ENCODE measurements around the gene PRKAB2. TPM values are rescaled to one million over a fixed set of nuclear protein-coding genes. Genes with fewer than 3 reads are reported as not detected.
"Not testable (repeated sequence)": the region's sequence is repeated elsewhere in the genome, so short reads cannot be mapped to it uniquely, and the experiment has no call there.

The PRKAB2 gene
- total RNA-seq, 2 donors from 2014 or later, result 26.1 to 26.5 TPM

- DNase-seq (ENCODE audit: low spot score), result no peak
- intact Hi-C loops (cut with DNase I), result no loop called here
These were observed 17.2 kb upstream of the PRKAB2 start for GRCh38 chr1:147189514-147189913.

DNA sequence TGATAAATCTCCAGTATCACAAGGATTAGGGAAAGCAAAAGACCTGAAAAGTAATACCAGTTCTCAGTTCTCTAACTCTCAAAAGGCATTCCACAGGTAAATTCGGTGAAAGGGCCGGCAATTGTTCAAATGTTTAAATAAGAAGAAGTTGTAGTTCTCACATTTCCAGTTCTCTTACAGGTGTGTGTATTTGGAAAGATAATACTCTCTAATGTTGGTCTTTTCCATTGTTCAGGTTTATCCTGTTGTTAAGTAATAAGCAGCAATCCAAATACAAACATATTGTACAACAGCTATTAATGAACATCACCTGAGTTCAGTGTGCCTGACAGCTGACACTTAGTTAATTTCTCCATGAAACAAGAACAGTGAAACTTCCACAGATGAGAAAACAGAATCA lies 13.2 kb upstream of the PRKAB2 start:
- intact Hi-C loops (cut with DNase I), result no loop called here
- no peak for DNase-seq (ENCODE audit: low spot score)

DNA sequence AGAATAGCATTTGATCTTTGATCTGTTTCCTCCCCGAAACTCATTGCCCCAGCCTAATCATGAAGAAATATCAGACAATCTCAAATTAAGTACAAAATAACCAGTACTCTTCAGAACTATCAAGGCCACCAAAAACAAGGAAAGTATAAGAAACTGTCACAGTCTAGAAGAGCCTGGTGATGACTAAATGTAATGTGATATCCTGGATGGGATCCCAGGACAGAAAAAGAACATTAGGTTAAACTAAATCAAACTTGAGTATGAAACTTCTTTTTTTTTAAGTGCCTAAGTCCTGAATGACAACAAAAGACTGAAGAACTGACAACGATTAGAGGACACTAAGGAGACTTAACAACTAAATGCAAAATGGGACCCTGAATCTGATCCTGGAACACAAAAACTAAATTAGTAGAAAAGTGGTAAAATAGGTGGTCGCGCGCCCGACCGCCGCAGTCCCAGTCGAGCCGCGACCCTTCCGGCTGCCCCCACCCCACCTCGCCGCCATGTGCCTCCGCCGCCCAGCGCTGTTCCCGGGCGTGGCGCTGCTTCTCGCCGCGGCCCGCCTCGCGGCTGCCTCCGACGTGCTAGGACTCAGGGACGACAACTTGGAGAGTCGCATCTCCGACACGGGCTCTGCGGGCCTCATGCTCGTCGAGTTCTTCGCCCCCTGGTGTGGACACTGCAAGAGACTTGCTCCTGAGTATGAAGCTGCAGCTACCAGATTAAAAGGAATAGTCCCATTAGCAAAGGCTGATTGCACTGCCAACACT lies 5.5 kb upstream of the PRKAB2 start:
- intact Hi-C loops (cut with DNase I), result no loop called here

DNA sequence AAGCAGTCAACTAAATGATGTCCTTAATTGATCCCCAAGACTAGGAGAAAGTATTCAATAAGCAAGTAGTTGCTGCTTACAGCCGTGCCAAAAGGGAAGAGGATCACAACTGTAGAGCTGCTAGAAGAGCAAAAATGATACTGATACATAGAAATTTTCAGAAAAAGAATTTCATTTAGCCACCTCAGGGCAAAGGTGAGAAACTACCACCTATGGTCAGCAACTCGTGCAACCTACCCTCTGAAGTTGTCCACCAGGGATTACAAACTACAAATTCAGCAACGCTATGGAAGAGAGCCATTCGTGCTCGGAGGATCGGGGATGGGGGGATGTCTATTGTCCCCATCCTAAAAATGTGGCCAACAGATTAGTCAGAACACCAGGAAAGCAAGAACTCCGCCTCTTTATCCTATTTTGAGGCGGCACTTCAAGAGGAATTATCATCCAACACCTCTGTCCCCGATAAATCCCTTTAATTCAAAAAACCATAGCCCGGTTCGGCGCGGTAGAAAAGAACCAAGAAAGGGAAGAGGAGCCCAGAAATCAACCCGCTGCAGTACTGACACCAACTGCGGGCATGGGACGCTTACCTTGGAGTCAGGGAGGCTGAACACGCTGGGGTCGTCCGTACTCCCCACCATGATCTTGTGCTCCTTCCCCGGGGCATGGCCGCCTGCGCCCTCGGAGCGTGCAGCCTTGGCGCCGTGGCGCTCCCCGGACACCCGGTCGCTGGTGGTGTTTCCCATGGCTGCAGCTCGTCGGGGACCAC lies 687 bp downstream of the PRKAB2 start:
- DNase-seq (ENCODE audit: low spot score), result no peak

More for the DNA sequence above, 5.5 kb upstream of the PRKAB2 start:
- no peak for DNase-seq (ENCODE audit: low spot score)

GRCh38 chr1:147169840-147170674 lies 2.2 kb downstream of the PRKAB2 start:
- intact Hi-C loops (cut with DNase I), result loop anchor here in 1 of 2 donors (5.0 kb wide), 1 partner anchor 72 kb away; the partner anchor contains the start of gene CHD1L
- DNase-seq (ENCODE audit: low spot score), result no peak

More for the DNA sequence above, 687 bp downstream of the PRKAB2 start:
- intact Hi-C loops (cut with DNase I), result loop anchor here (2.0 to 5.0 kb wide), 2 partner anchors 71 kb away; partner anchors contain the start of gene CHD1L (in 2 of the 2)

GRCh38 chr1:147169171-147169570 lies 3.1 kb downstream of the PRKAB2 start:
- DNase-seq (ENCODE audit: low spot score), result no peak
- intact Hi-C loops (cut with DNase I), result no loop called here

- intact Hi-C loops (cut with DNase I), result no loop called here
- no peak for DNase-seq (ENCODE audit: low spot score)
These were observed 3.6 kb downstream of the PRKAB2 start for GRCh38 chr1:147168626-147169058.

GRCh38 chr1:147167365-147167764 lies 4.9 kb downstream of the PRKAB2 start:
- intact Hi-C loops (cut with DNase I), result no loop called here
- DNase-seq (ENCODE audit: low spot score), result no peak

GRCh38 chr1:147163019-147163418 lies 9.3 kb downstream of the PRKAB2 start:
- intact Hi-C loops (cut with DNase I), result no loop called here
- no peak for DNase-seq (ENCODE audit: low spot score)

DNA sequence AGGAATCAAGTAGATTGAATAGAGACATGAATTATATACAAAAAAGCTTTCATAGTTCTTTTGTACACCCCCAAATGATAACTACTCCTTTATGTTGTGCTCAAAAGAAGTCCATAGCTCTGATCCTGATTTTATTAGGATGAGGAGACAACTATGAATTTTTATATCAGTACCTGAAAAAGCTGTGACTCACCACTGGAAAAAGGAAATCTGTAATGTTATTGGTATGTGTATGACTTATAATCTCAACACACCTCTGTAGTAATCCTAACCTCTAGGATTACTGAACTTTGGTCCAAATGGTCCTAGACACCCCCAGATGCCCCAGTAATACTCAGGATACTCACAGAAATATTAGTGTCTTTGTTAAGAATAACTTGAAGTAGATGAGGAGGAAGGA lies 10.2 kb downstream of the PRKAB2 start:
- intact Hi-C loops (cut with DNase I), result no loop called here
- DNase-seq (ENCODE audit: low spot score), result no peak

GRCh38 chr1:147157116-147157515 lies 15.2 kb downstream of the PRKAB2 start:
- DNase-seq (ENCODE audit: low spot score); intact Hi-C loops (cut with DNase I): not testable (repeated sequence)

GRCh38 chr1:147156642-147157041 lies 15.6 kb downstream of the PRKAB2 start:
- intact Hi-C loops (cut with DNase I), result no loop called here
- DNase-seq (ENCODE audit: low spot score), result no peak

GRCh38 chr1:147152772-147153171 lies 19.5 kb downstream of the PRKAB2 start:
- no peak for DNase-seq (ENCODE audit: low spot score)
- intact Hi-C loops (cut with DNase I), result no loop called here

DNA sequence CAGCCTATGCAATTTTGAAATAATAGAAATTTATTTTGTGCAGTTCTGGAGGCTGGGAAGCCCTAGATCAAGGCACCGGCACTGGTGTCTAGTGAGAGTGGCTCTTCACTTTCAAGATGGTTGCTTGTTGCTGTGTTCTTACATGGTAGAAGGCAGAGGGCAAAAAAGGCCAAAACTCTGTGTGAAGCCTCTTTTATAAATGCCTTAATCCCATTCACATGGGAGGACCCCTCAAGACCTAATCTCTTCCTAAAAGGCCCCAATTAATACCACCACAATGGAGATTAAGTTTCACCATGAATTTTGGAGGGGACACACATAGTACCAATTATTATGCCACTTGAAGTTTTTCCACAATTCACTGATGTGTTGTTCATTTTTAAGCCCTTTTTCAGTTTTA lies 21.0 kb downstream of the PRKAB2 start:
- no peak for DNase-seq (ENCODE audit: low spot score)
- intact Hi-C loops (cut with DNase I), result no loop called here

GRCh38 chr1:147142886-147143285 lies 29.4 kb downstream of the PRKAB2 start:
- no peak for DNase-seq (ENCODE audit: low spot score)
- intact Hi-C loops (cut with DNase I), result no loop called here

GRCh38 chr1:147130721-147131120 lies 41.5 kb downstream of the PRKAB2 start:
- intact Hi-C loops (cut with DNase I); DNase-seq (ENCODE audit: low spot score): not testable (repeated sequence)

DNA sequence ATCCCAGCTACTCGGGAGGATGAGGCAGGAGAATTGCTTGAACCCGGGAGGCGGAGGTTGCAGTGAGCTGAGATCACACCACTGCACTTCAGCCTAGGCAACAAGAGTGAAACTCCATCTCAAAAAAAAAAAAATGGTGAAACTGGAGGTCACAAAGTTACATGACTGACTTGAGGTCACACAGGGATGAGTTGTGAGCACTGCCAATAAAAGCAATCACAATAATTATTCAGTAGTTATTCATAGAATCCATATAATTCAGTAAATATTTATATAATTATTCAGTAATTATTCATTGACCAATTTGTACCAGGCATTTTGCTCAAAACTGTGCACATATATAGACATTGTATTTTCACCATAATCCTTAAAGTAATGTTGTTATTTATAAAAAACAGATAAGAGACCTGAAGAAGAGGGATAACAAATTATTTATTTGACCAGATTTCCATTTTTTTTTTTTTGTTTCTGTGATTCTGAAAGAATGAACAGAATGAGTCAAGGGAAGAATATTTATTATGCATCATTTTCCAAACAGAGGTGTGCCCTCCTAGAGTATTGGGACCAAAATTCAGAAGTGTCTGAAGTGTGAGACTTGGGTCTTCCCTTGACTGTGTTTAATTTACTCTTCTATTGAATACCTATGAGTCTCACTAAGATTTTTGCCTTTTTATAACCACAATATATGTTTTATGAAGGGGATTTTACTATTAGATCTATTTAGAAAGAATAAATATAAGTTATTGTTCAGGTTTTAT lies 43.0 kb downstream of the PRKAB2 start:
- DNase-seq (ENCODE audit: low spot score), result no peak

GRCh38 chr1:147124266-147124665 lies 48.0 kb downstream of the PRKAB2 start:
- no peak for DNase-seq (ENCODE audit: low spot score)
- intact Hi-C loops (cut with DNase I), result no loop called here

More for the DNA sequence above, 43.0 kb downstream of the PRKAB2 start:
- intact Hi-C loops (cut with DNase I), result no loop called here

- no peak for DNase-seq (ENCODE audit: low spot score)
- intact Hi-C loops (cut with DNase I), result no loop called here
These were observed 55.2 kb downstream of the PRKAB2 start for GRCh38 chr1:147117109-147117508.
